B cell (primary cell): ENCODE results near the gene ZNF37A. TPM values are rescaled to one million over a fixed set of nuclear protein-coding genes. Genes with fewer than 3 reads are reported as not detected.

Source experiments
- ATAC-seq: fragments of 200-7000 bp; cut with Tn5 transposase; one replicate; pipeline ENCODE4 v1.10.0; 2021; ENCODE audit warnings: low read depth, mild to moderate bottlenecking, moderate number of reproducible peaks, moderate library complexity
- CTCF ChIA-PET: fragments of 350-600 bp; sonication (Branson Sonifier 250); formaldehyde crosslinking; loops from one replicate; lab custom pipeline; 2021; ENCODE audit warnings: antibody characterized with exemption, inconsistent platforms; lab: Charles Lee
- POLR2A ChIA-PET: fragments of 350-600 bp; sonication (Branson Sonifier 250); formaldehyde crosslinking; loops from one replicate; lab custom pipeline; 2021; ENCODE audit warnings: antibody characterized with exemption; lab: Charles Lee
- DNase-seq: peaks from one replicate; pipeline ENCODE4 v3.0.0; 2013
- H2AFZ ChIP-seq: 2 replicates; pipeline ENCODE4 v1.6.1; 2012; ENCODE audit warnings: mild to moderate bottlenecking, low read depth, low read length; ENCODE audit not compliant: insufficient read depth, poor library complexity, severe bottlenecking
- H3K27ac ChIP-seq, 2 donors: 1 replicate in 1 of 2; 2 replicates in 1 of 2; pipeline ENCODE4 v1.5.1; 2012 to 2013; ENCODE audit warnings: low read length in 2 of 2, mild to moderate bottlenecking in 2 of 2, moderate library complexity in 1 of 2
- H3K27me3 ChIP-seq, 4 experiments: fragments of 200-600 bp in 1 of 4; sonication (generic) in 1 of 4; replicated peaks in 1 of 4; 1 replicate in 2 of 4; 2 replicates in 2 of 4; pipeline versions ENCODE4 v1.6.1 to v1.7.0; 2013 to 2016; ENCODE audit warnings: low read length in 3 of 4, mild to moderate bottlenecking in 2 of 4, mixed read lengths in 1 of 4, moderate library complexity in 1 of 4; ENCODE audit not compliant: insufficient read depth in 4 of 4, control insufficient read depth in 3 of 4; ENCODE audit errors: control extremely low read depth in 1 of 4
- H3K36me3 ChIP-seq, 2 experiments: replicated peaks in 1 of 2; 1 replicate in 1 of 2; 2 replicates in 1 of 2; pipeline versions ENCODE4 v1.6.1 to v1.7.1; 2013; ENCODE audit warnings: low read length in 1 of 2; ENCODE audit not compliant: insufficient read depth in 2 of 2, control insufficient read depth in 1 of 2; ENCODE audit errors: control extremely low read depth in 1 of 2, extremely low read depth in 1 of 2
- H3K4me1 ChIP-seq, 2 donors: fragments of 200-600 bp in 1 of 2; sonication (generic) in 1 of 2; 1 replicate in 1 of 2; 2 replicates in 1 of 2; pipeline versions ENCODE4 v1.5.1 to v1.6.1; 2013 to 2017; ENCODE audit warnings: low read length in 2 of 2; ENCODE audit not compliant: control insufficient read depth in 2 of 2, insufficient read depth in 2 of 2
- H3K4me2 ChIP-seq: replicated peaks from 2 replicates; pipeline ENCODE3; 2012; ENCODE audit warnings: mild to moderate bottlenecking, low read depth, low read length; ENCODE audit not compliant: poor library complexity, severe bottlenecking
- H3K4me3 ChIP-seq, 5 experiments: fragments of 200-600 bp in 1 of 5; sonication (generic) in 1 of 5; 1 replicate in 3 of 5; 2 replicates in 2 of 5; pipeline versions ENCODE4 v1.5.1 to v1.7.0; 2011 to 2016; ENCODE audit warnings: low read length in 4 of 5, mild to moderate bottlenecking in 4 of 5, low read depth in 2 of 5, control low read depth in 1 of 5, moderate library complexity in 1 of 5; ENCODE audit not compliant: insufficient read depth in 1 of 5; ENCODE audit errors: control extremely low read depth in 1 of 5, extremely low read depth in 1 of 5
- H3K79me2 ChIP-seq: fragments of 200-600 bp; sonication (generic); one replicate; pipeline ENCODE4 v1.6.0; 2016; ENCODE audit warnings: low read length; ENCODE audit not compliant: control insufficient read depth, insufficient read depth
- H3K9ac ChIP-seq: fragments of 200-600 bp; sonication (generic); 2 replicates; pipeline ENCODE4 v1.6.1; 2017; ENCODE audit warnings: mild to moderate bottlenecking, low read length, moderate library complexity
- H3K9me3 ChIP-seq, 3 donors: one replicate each; pipeline versions ENCODE4 v1.6.1 to v1.7.1; 2013; ENCODE audit warnings: low read length in 2 of 3; ENCODE audit not compliant: control insufficient read depth in 2 of 3, insufficient read depth in 1 of 3; ENCODE audit errors: control extremely low read depth in 1 of 3
- H4K20me1 ChIP-seq: 2 replicates; pipeline ENCODE4 v1.6.0; 2012; ENCODE audit warnings: mild to moderate bottlenecking, low read length; ENCODE audit not compliant: insufficient read depth, control insufficient read depth, poor library complexity, severe bottlenecking
- H3K27ac Mint-ChIP-seq: one replicate; pipeline ENCODE4 v1.8.0; 2021; ENCODE audit warnings: mixed read lengths
- H3K27me3 Mint-ChIP-seq: one replicate; pipeline ENCODE4 v1.8.0; 2021; ENCODE audit warnings: mixed read lengths
- H3K4me1 Mint-ChIP-seq: one replicate; pipeline ENCODE4 v1.8.0; 2021; ENCODE audit warnings: mixed read lengths
- H3K4me3 Mint-ChIP-seq: one replicate; pipeline ENCODE4 v1.8.0; 2021; ENCODE audit warnings: mixed read lengths
- H3K9me3 Mint-ChIP-seq: one replicate; pipeline ENCODE4 v1.8.0; 2022; ENCODE audit warnings: mixed read lengths; ENCODE audit not compliant: insufficient read depth
- CTCF ChIP-seq: fragments of 200-600 bp; IDR thresholded peaks from one replicate; pipeline ENCODE4 v1.8.0; 2022; ENCODE audit warnings: antibody characterized with exemption, mild to moderate bottlenecking
- EZH2 ChIP-seq: IDR thresholded peaks from 2 replicates; pipeline ENCODE4 v1.6.1; 2012; ENCODE audit warnings: borderline replicate concordance, low read depth, mild to moderate bottlenecking, moderate library complexity, low read length; ENCODE audit not compliant: insufficient read depth, poor library complexity, severe bottlenecking
- WGBS: methylation state at CpG from one replicate; pipeline ENCODE4 v1.1.5; 2013; ENCODE audit warnings: missing lambda C conversion rate; ENCODE audit not compliant: insufficient coverage; 5-methylcytosine and 5-hydroxymethylcytosine counted together
- intact Hi-C: fragments of 100-400 bp; cut with micrococcal nuclease; formaldehyde crosslinking; loops from one replicate; pipeline ENCODE4 v1.10.0; 2022
- polyA plus RNA-seq: library from polyadenylated mRNA; depleted of rRNA; stranded (reverse); fragments of >200 nt; gene quantifications from 2 replicates; pipeline ENCODE4 v1.2.3, GENCODE V29; 2012
- total RNA-seq, 2 donors: library from RNA; stranded (reverse); fragments of 120-200 nt in 1 of 2; gene quantifications; 1 replicate in 1 of 2; 2 replicates in 1 of 2; pipeline versions ENCODE4 v1.2.3 to v1.2.4, GENCODE V29; 2013 to 2022

Gene ZNF37A
- total and polyA plus RNA-seq, 2 donors (not counting 1 experiment from before 2014, with no cell fraction given), result 6.1 to 26.4 TPM

- H3K27ac Mint-ChIP-seq, result no peak overlapping the region
- WGBS, result no CpG with 5 or more reads among the region's 2 CpGs
- peaks cover 8% of the 10 kb centered on the region for H3K9me3 Mint-ChIP-seq
- Histone ChIP-seq H3K9me3 (peaks cover 1 to 23% (median 5%) of the 10 kb centered on the region in 3 donors), H3K27me3 (no peaks in the 10 kb centered on the region), H3K9ac (no peak overlapping the region), H3K27ac (no peak overlapping the region), H2AFZ (no peak overlapping the region), H3K79me2 (no peaks in the 10 kb centered on the region), H4K20me1 (no peaks in the 10 kb centered on the region), H3K4me1 (no peaks in the 10 kb centered on the region), H3K36me3 (no peaks in the 10 kb centered on the region), H3K4me2 (no peak overlapping the region), H3K4me3 (no peak overlapping the region)
- ATAC-seq (no peak), DNase-seq (no peak)
- TF ChIP-seq CTCF (no peak), EZH2 (no peak)
- H3K4me3 Mint-ChIP-seq, result no peak overlapping the region
- H3K4me1 Mint-ChIP-seq, result no peaks in the 10 kb centered on the region
- POLR2A ChIA-PET, result no interaction called here
- CTCF ChIA-PET, result no interaction called here
- H3K27me3 Mint-ChIP-seq, result no peaks in the 10 kb centered on the region
- intact Hi-C loops, result no loop called here
These were observed 64.9 kb downstream of the ZNF37A start for GRCh38 chr10:38159004-38159403.

- no peak overlapping the region for H3K9ac ChIP-seq
- WGBS, result no CpG with 5 or more reads among the region's 1 CpG
- POLR2A ChIA-PET, result no interaction called here
- no peak for TF ChIP-seq EZH2
- TF ChIP-seq CTCF, result no peak
- H3K9me3 ChIP-seq, result peaks cover 0 to 9% (median 5%) of the 10 kb centered on the region in 3 donors
- H3K27me3 Mint-ChIP-seq, result no peaks in the 10 kb centered on the region
- no peaks in the 10 kb centered on the region for H3K4me1 ChIP-seq
- no peaks in the 10 kb centered on the region for H3K36me3 ChIP-seq
- no peak for ATAC-seq
- no peak overlapping the region for H3K4me3 Mint-ChIP-seq
- H3K27me3 ChIP-seq, result no peaks in the 10 kb centered on the region
- no peak overlapping the region for H2AFZ ChIP-seq
- intact Hi-C loops, result no loop called here
- no peaks in the 10 kb centered on the region for H3K4me1 Mint-ChIP-seq
- H3K79me2 ChIP-seq, result no peaks in the 10 kb centered on the region
- no peak overlapping the region for H3K27ac ChIP-seq
- H3K4me3 ChIP-seq, result no peak overlapping the region
- H3K4me2 ChIP-seq, result no peak overlapping the region
- DNase-seq, result no peak
- no peak overlapping the region for H3K27ac Mint-ChIP-seq
- CTCF ChIA-PET, result no interaction called here
- H4K20me1 ChIP-seq, result no peaks in the 10 kb centered on the region
- H3K9me3 Mint-ChIP-seq, result peaks cover 8% of the 10 kb centered on the region
These were observed 69.5 kb downstream of the ZNF37A start for GRCh38 chr10:38163617-38164016.
